Liver (tissue), 3 donors: ENCODE data around the gene DVL1.

ENCODE experiments used
- FOXA1 ChIP-seq: IDR thresholded peaks from 2 replicates; pipeline ENCODE4 v1.6.1; 2016; ENCODE audit warnings: antibody characterized with exemption
- GABPA ChIP-seq, 2 donors: IDR thresholded peaks in 1 of 2; conservative IDR thresholded peaks in 1 of 2; 2 replicates each; pipeline ENCODE4 v1.6.1; 2016; ENCODE audit warnings: antibody characterized with exemption in 2 of 2, mild to moderate bottlenecking in 1 of 2, moderate library complexity in 1 of 2
- RAD21 ChIP-seq, 2 donors: IDR thresholded peaks; 2 replicates each; pipeline ENCODE4 v1.6.1; 2016; ENCODE audit warnings: antibody characterized with exemption in 2 of 2, mild to moderate bottlenecking in 2 of 2
- SP1 ChIP-seq: IDR thresholded peaks from 2 replicates; pipeline ENCODE4 v1.6.1; 2018; ENCODE audit warnings: antibody characterized with exemption, mild to moderate bottlenecking
- TAF1 ChIP-seq: conservative IDR thresholded peaks from 2 replicates; pipeline ENCODE4 v1.6.1; 2016; ENCODE audit warnings: antibody characterized with exemption, mild to moderate bottlenecking
- YY1 ChIP-seq: IDR thresholded peaks from 2 replicates; pipeline ENCODE4 v1.6.1; 2016; ENCODE audit warnings: antibody characterized with exemption, mild to moderate bottlenecking
- TF ChIP-seq, protein P1 (sequence below): fragments of 150-350 bp; IDR thresholded peaks from 2 replicates; pipeline ENCODE4 v1.5.1; 2017; ENCODE audit warnings: improper control_type of control experiment, low read depth, low read length; ENCODE audit not compliant: missing input control
- TF ChIP-seq, protein P2 (sequence below): IDR thresholded peaks from 2 replicates; pipeline ENCODE4 v1.6.1; 2016; ENCODE audit warnings: antibody characterized with exemption, mild to moderate bottlenecking
- TF ChIP-seq, protein P3 (sequence below): IDR thresholded peaks from 2 replicates; pipeline ENCODE4 v1.6.1; 2016; ENCODE audit warnings: antibody characterized with exemption
- TF ChIP-seq, protein P4 (sequence below): IDR thresholded peaks from 2 replicates; pipeline ENCODE4 v1.6.1; 2016; ENCODE audit warnings: antibody characterized with exemption
- donor health status: healthy.
- donor health status: healthy.

DNA sequence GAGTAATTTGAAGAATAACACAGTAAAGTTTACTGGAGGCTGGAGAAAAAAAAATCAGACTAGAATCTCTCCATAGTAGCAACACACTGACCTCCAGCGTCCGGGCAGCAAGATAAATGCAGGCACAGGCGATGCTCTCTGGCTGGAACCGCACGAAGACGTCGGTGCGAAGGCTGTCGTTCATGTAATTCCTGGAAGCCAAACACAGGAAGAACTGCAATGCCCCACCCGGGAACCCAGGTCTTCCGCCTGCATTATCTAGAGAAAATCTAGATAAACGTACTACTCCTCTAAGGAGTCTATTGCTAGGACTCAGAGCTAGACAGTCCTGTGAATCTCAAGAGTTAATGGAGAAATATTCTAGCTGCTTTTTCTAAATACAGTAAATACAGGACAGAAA lies 41.5 kb upstream of the DVL1 start:
- TF ChIP-seq GABPA (IDR thresholded peaks at IDR 0.05 in 1 of 2, conservative IDR thresholded peaks at IDR 0.05 in 1 of 2), result no peak
- TF ChIP-seq, protein P1, sequence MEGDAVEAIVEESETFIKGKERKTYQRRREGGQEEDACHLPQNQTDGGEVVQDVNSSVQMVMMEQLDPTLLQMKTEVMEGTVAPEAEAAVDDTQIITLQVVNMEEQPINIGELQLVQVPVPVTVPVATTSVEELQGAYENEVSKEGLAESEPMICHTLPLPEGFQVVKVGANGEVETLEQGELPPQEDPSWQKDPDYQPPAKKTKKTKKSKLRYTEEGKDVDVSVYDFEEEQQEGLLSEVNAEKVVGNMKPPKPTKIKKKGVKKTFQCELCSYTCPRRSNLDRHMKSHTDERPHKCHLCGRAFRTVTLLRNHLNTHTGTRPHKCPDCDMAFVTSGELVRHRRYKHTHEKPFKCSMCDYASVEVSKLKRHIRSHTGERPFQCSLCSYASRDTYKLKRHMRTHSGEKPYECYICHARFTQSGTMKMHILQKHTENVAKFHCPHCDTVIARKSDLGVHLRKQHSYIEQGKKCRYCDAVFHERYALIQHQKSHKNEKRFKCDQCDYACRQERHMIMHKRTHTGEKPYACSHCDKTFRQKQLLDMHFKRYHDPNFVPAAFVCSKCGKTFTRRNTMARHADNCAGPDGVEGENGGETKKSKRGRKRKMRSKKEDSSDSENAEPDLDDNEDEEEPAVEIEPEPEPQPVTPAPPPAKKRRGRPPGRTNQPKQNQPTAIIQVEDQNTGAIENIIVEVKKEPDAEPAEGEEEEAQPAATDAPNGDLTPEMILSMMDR, result no peak
- TF ChIP-seq TAF1, result no peak
- TF ChIP-seq, protein P2, sequence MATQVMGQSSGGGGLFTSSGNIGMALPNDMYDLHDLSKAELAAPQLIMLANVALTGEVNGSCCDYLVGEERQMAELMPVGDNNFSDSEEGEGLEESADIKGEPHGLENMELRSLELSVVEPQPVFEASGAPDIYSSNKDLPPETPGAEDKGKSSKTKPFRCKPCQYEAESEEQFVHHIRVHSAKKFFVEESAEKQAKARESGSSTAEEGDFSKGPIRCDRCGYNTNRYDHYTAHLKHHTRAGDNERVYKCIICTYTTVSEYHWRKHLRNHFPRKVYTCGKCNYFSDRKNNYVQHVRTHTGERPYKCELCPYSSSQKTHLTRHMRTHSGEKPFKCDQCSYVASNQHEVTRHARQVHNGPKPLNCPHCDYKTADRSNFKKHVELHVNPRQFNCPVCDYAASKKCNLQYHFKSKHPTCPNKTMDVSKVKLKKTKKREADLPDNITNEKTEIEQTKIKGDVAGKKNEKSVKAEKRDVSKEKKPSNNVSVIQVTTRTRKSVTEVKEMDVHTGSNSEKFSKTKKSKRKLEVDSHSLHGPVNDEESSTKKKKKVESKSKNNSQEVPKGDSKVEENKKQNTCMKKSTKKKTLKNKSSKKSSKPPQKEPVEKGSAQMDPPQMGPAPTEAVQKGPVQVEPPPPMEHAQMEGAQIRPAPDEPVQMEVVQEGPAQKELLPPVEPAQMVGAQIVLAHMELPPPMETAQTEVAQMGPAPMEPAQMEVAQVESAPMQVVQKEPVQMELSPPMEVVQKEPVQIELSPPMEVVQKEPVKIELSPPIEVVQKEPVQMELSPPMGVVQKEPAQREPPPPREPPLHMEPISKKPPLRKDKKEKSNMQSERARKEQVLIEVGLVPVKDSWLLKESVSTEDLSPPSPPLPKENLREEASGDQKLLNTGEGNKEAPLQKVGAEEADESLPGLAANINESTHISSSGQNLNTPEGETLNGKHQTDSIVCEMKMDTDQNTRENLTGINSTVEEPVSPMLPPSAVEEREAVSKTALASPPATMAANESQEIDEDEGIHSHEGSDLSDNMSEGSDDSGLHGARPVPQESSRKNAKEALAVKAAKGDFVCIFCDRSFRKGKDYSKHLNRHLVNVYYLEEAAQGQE, result no peak
- TF ChIP-seq FOXA1, result no peak
- TF ChIP-seq, protein P3, sequence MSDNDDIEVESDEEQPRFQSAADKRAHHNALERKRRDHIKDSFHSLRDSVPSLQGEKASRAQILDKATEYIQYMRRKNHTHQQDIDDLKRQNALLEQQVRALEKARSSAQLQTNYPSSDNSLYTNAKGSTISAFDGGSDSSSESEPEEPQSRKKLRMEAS, result no peak
- TF ChIP-seq YY1, result no peak
- no peak for TF ChIP-seq RAD21 (IDR thresholded peaks at IDR 0.05)
- no peak for TF ChIP-seq SP1
- TF ChIP-seq, protein P4, sequence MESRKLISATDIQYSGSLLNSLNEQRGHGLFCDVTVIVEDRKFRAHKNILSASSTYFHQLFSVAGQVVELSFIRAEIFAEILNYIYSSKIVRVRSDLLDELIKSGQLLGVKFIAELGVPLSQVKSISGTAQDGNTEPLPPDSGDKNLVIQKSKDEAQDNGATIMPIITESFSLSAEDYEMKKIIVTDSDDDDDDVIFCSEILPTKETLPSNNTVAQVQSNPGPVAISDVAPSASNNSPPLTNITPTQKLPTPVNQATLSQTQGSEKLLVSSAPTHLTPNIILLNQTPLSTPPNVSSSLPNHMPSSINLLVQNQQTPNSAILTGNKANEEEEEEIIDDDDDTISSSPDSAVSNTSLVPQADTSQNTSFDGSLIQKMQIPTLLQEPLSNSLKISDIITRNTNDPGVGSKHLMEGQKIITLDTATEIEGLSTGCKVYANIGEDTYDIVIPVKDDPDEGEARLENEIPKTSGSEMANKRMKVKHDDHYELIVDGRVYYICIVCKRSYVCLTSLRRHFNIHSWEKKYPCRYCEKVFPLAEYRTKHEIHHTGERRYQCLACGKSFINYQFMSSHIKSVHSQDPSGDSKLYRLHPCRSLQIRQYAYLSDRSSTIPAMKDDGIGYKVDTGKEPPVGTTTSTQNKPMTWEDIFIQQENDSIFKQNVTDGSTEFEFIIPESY, result no peak
